ENCODE data around the gene ATP5F1D.

ATP5F1D gene

GRCh38 chr19:1251330-1252220 lies 10.0 kb downstream of the ATP5F1D start:
- TF ChIP-seq CTCF (IDR thresholded peaks at IDR 0.05; ENCODE audit: insufficient read depth, low read depth, low read length, missing control alignments), result no peak
- peak overlapping the region; percentile 61 for H3K4me3 ChIP-seq (ENCODE audit: low read depth, low read length)
- peak; percentile 78 for DNase-seq (ENCODE audit: low read depth)

DNA sequence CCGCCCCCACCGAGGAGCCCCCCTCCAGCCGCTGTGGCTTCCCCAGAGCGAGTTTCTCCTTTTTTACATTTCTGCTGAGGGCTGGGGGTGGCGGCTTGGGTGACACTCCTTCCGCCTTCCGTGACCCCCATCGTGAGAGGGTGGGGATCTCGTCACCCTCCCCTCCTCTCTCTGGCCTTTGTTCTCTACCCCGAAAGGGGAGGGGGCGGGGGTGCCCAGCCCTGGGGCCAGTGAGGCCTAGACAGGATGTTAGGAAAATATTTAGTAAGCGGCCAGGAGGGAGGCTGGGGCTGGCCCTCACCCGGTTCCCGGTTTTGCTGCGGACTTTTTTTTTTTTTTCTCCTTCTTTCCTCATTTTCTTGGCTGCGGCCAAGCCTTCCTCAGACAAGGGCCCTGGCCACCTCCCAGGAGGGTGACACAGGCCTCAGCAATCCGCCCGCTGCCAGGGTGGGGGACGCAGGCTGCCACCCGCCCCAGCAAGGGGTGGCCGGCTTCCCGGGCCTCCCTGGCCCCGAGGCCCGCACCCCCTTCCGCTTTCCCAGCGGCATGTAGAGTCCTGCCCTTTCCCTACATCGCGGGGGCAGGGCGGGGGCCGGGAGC lies 10.8 kb downstream of the ATP5F1D start:
- TF ChIP-seq CTCF (IDR thresholded peaks at IDR 0.05; ENCODE audit: insufficient read depth, low read depth, low read length, missing control alignments), result no peak
- peak overlapping the region; percentile 61 for H3K4me3 ChIP-seq (ENCODE audit: low read depth, low read length)
- peak; percentile 78 for DNase-seq (ENCODE audit: low read depth)

- peak; percentile 80 for DNase-seq (ENCODE audit: low read depth)
- peak; percentile 6 for TF ChIP-seq CTCF (IDR thresholded peaks at IDR 0.05; ENCODE audit: insufficient read depth, low read depth, low read length, missing control alignments)
- peak overlapping the region; percentile 61 for H3K4me3 ChIP-seq (ENCODE audit: low read depth, low read length)
These were observed 11.4 kb downstream of the ATP5F1D start for GRCh38 chr19:1252821-1253513.

DNA sequence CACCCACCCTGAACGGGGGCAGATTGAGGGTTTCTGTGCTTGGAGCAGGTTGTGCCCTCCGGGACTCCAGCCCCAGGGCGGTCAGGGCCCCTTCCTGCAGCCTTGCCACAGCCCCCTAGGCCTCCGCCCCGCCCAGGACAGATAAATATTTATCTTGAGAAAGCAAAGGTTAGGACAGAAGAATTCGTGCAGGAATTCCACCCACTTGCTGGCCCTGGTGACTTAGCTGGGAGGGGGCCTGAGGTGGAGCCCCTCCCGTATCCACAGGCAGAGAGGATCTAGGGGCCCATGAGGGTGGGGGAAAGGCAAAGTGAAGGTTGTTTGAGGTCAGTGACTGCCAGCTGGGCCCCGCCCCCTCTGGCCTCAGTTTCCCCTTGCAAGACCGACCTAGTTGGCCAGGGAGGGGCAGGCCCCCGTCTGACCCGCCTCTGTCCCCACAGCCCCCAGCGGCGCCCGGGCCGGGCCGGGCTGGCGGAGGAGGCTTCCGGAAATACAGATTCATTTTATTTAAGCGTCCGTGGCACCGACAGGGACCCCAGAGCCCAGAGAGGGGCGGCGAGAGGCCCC lies 12.0 kb downstream of the ATP5F1D start:
- TF ChIP-seq CTCF (IDR thresholded peaks at IDR 0.05; ENCODE audit: insufficient read depth, low read depth, low read length, missing control alignments), result no peak
- no peak for DNase-seq (ENCODE audit: low read depth)
- peak overlapping the region; percentile 61 for H3K4me3 ChIP-seq (ENCODE audit: low read depth, low read length)

- no peak overlapping the region for H3K4me3 ChIP-seq (ENCODE audit: low read depth, low read length)
- no peak for TF ChIP-seq CTCF (IDR thresholded peaks at IDR 0.05; ENCODE audit: insufficient read depth, low read depth, low read length, missing control alignments)
- DNase-seq (ENCODE audit: low read depth), result no peak
These were observed 12.6 kb downstream of the ATP5F1D start for GRCh38 chr19:1254081-1254527.

DNA sequence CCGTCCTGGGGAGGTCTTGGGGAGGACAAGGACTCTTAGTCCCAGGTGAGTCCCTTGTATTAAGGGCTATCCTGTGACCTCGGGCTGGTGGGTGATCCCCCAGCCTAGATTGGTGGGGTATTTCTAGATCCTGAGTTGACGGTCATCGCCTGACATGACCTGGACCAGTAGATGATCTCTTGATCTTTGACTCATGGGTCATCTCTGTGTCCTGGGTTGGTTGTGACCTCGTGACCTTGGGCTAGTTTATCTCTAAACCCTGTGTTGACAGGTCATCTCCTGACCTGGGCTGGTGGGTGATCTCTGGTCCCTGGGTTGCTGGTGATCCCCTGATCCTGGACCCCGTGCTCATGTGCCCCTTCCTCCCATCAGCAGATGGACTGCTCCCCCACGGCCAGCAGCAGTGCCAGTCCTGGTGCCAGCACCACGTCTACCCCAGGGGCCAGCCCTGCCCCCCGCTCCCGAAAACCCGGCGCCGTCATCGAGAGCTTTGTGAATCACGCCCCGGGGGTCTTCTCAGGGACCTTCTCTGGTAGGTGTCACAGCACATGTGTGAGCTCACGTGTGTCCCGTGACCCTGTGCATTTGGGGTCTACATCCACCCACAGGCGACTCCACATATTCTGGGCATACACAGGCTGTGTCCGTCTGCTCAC lies 13.1 kb downstream of the ATP5F1D start:
- DNase-seq (ENCODE audit: low read depth), result no peak
- no peak overlapping the region for H3K4me3 ChIP-seq (ENCODE audit: low read depth, low read length)
- TF ChIP-seq CTCF (IDR thresholded peaks at IDR 0.05; ENCODE audit: insufficient read depth, low read depth, low read length, missing control alignments), result no peak
